WTC11 (cell line): ENCODE data around the gene SLC35F4. TPM values are rescaled to one million over a fixed set of nuclear protein-coding genes. Genes with fewer than 3 reads are reported as not detected.

Experiments used
- ATAC-seq: fragments of 200-7000 bp; cut with Tn5 transposase; 2 replicates; pipeline ENCODE4 v1.10.0; 2021; ENCODE audit warnings: mild to moderate bottlenecking, moderate library complexity
- CTCF ChIA-PET: fragments of 300-600 bp; sonication (Branson Sonifier 250); formaldehyde crosslinking; loops from one replicate; lab custom pipeline; 2021; ENCODE audit warnings: antibody characterized with exemption; lab: Charles Lee
- POLR2A ChIA-PET: fragments of 350-600 bp; sonication (Branson Sonifier 250); formaldehyde crosslinking; loops from one replicate; lab custom pipeline; 2021; ENCODE audit warnings: antibody characterized with exemption; lab: Charles Lee
- DNase-seq: peaks from one replicate; pipeline ENCODE4 v3.0.0; 2021; ENCODE audit warnings: low spot score
- H3K27ac Mint-ChIP-seq: 2 replicates; pipeline ENCODE4 v1.8.0; 2021; ENCODE audit warnings: mixed read lengths
- H3K27me3 Mint-ChIP-seq: 2 replicates; pipeline ENCODE4 v1.8.0; 2021; ENCODE audit warnings: low read depth, mild to moderate bottlenecking, moderate library complexity, mixed read lengths
- H3K36me3 Mint-ChIP-seq: 2 replicates; pipeline ENCODE4 v1.8.0; 2021; ENCODE audit warnings: mixed read lengths
- H3K4me1 Mint-ChIP-seq: 2 replicates; pipeline ENCODE4 v1.8.0; 2022; ENCODE audit warnings: mixed read lengths
- H3K4me3 Mint-ChIP-seq: 2 replicates; pipeline ENCODE4 v1.8.0; 2021; ENCODE audit warnings: mild to moderate bottlenecking, moderate library complexity, mixed read lengths
- H3K9me3 Mint-ChIP-seq: 2 replicates; pipeline ENCODE4 v1.8.0; 2021; ENCODE audit warnings: mixed read lengths
- AFF4 ChIP-seq: sonication (generic); formaldehyde crosslinking; IDR thresholded peaks from 2 replicates; pipeline ENCODE4 v1.8.1; 2023; ENCODE audit warnings: mild to moderate bottlenecking, missing genetic modification reagents, borderline replicate concordance
- ATF2 ChIP-seq: sonication (generic); formaldehyde crosslinking; IDR thresholded peaks from 2 replicates; pipeline ENCODE4 v1.8.1; 2022; ENCODE audit warnings: low read depth, missing genetic modification reagents, borderline replicate concordance
- ATF3 ChIP-seq: sonication (generic); formaldehyde crosslinking; conservative IDR thresholded peaks from 2 replicates; pipeline ENCODE4 v1.8.1; 2022; ENCODE audit warnings: mild to moderate bottlenecking, missing genetic modification reagents
- CTCF ChIP-seq: fragments of 200-600 bp; IDR thresholded peaks from 2 replicates; pipeline ENCODE4 v1.8.0; 2022; ENCODE audit warnings: antibody characterized with exemption
- E2F4 ChIP-seq: sonication (generic); formaldehyde crosslinking; IDR thresholded peaks from 2 replicates; pipeline ENCODE4 v1.8.1; 2022; ENCODE audit warnings: low read depth, mild to moderate bottlenecking, moderate library complexity, missing genetic modification reagents, borderline replicate concordance
- ERG ChIP-seq: fragments of 250-450 bp; sonication (Bioruptor Pico); IDR thresholded peaks from 2 replicates; pipeline ENCODE4 v1.8.0; 2021; ENCODE audit warnings: mild to moderate bottlenecking
- IRF1 ChIP-seq: sonication (generic); formaldehyde crosslinking; IDR thresholded peaks from 2 replicates; pipeline ENCODE4 v1.8.0; 2023; ENCODE audit warnings: missing genetic modification reagents
- MAX ChIP-seq: sonication (generic); formaldehyde crosslinking; IDR thresholded peaks from 2 replicates; pipeline ENCODE4 v1.8.0; 2022; ENCODE audit warnings: mild to moderate bottlenecking, missing genetic modification reagents
- NFATC4 ChIP-seq: fragments of 250-450 bp; sonication (Bioruptor Pico); IDR thresholded peaks from 2 replicates; pipeline ENCODE4 v1.9.0; 2021; ENCODE audit warnings: mild to moderate bottlenecking
- NR3C1 ChIP-seq: sonication (generic); formaldehyde crosslinking; conservative IDR thresholded peaks from 2 replicates; pipeline ENCODE4 v1.8.1; 2023; ENCODE audit warnings: low read depth, mild to moderate bottlenecking, missing genetic modification reagents
- SMAD3 ChIP-seq: sonication (generic); formaldehyde crosslinking; IDR thresholded peaks from 2 replicates; pipeline ENCODE4 v1.8.0; 2022; ENCODE audit warnings: missing genetic modification reagents, mild to moderate bottlenecking, borderline replicate concordance
- TEAD4 ChIP-seq: sonication (generic); formaldehyde crosslinking; IDR thresholded peaks from 2 replicates; pipeline ENCODE4 v1.8.0; 2022; ENCODE audit warnings: mild to moderate bottlenecking, missing genetic modification reagents
- ZBTB21 ChIP-seq: sonication (generic); formaldehyde crosslinking; IDR thresholded peaks from 2 replicates; pipeline ENCODE4 v1.8.1; 2023; ENCODE audit warnings: mild to moderate bottlenecking, missing genetic modification reagents, borderline replicate concordance
- ZNF121 ChIP-seq: sonication (generic); formaldehyde crosslinking; IDR thresholded peaks from 2 replicates; pipeline ENCODE4 v1.8.0; 2023; ENCODE audit warnings: missing genetic modification reagents
- ZNF232 ChIP-seq: sonication (generic); formaldehyde crosslinking; IDR thresholded peaks from 2 replicates; pipeline ENCODE4 v1.8.0; 2022; ENCODE audit warnings: mild to moderate bottlenecking, missing genetic modification reagents
- ZNF532 ChIP-seq: fragments of 250-450 bp; sonication (Bioruptor Pico); IDR thresholded peaks from 2 replicates; pipeline ENCODE4 v1.9.0; 2021; ENCODE audit warnings: mild to moderate bottlenecking, borderline replicate concordance
- total RNA-seq: library from RNA; stranded (reverse); gene quantifications from 3 replicates; pipeline ENCODE4 v1.2.3, GENCODE V29; 2021

Gene SLC35F4
- total RNA-seq, 1 experiment from 2014 or later, result not detected

- TF ChIP-seq IRF1 (CRISPR knock-in tag) (no peak), NFATC4 (CRISPR knock-in tag) (no peak), AFF4 (no peak)
These were observed 209.0 kb downstream of the SLC35F4 start (continued) for GRCh38 chr14:57656853-57657252.

- Mint-ChIP-seq H3K4me1 (no peaks in the 10 kb centered on the region), H3K4me3 (no peak overlapping the region), H3K27ac (no peak overlapping the region), H3K9me3 (0 out of 2 replicates have a peak, but pooled peaks cover 7% of the 10 kb centered on the region), H3K36me3 (no peaks in the 10 kb centered on the region), H3K27me3 (no peaks in the 10 kb centered on the region)
- no peak for ATAC-seq
- POLR2A ChIA-PET, result no interaction called here
- TF ChIP-seq ZNF532 (no peak), ATF2 (CRISPR knock-in tag) (no peak), MAX (CRISPR knock-in tag) (no peak)
- CTCF ChIA-PET, result no interaction called here
- DNase-seq, result no peak
These were observed 213.1 kb downstream of the SLC35F4 start for GRCh38 chr14:57652769-57653168.

GRCh38 chr14:57641776-57642175 is 224.1 kb downstream of the SLC35F4 start:
- POLR2A ChIA-PET, result no interaction called here
- no peak overlapping the region for H3K27ac Mint-ChIP-seq
- CTCF ChIA-PET, result interaction anchor here (1.0 kb wide), 1 partner anchor 14 kb away, joined by 3 read pairs; no protein-coding TSS in a partner anchor
- H3K36me3 Mint-ChIP-seq, result no peaks in the 10 kb centered on the region
- peaks cover 7% of the 10 kb centered on the region; the same call in 1 of the 2 replicates for H3K9me3 Mint-ChIP-seq
- H3K4me1 Mint-ChIP-seq, result no peaks in the 10 kb centered on the region
- DNase-seq (no peak), ATAC-seq (no peak)
- peaks cover 2% of the 10 kb centered on the region; the same call in 1 of the 2 replicates for H3K27me3 Mint-ChIP-seq
- no peak overlapping the region for H3K4me3 Mint-ChIP-seq
- TF ChIP-seq ZNF121 (CRISPR knock-in tag) (no peak), ERG (CRISPR knock-in tag) (no peak), IRF1 (CRISPR knock-in tag) (no peak), ATF3 (CRISPR knock-in tag) (no peak), NR3C1 (CRISPR knock-in tag) (no peak), ZNF232 (CRISPR knock-in tag) (no peak), SMAD3 (CRISPR knock-in tag) (no peak), TEAD4 (CRISPR knock-in tag) (no peak), E2F4 (no peak), ZBTB21 (CRISPR knock-in tag) (no peak), CTCF (no peak)
